ENCODE measurements around the gene MVP. TPM values are rescaled to one million over a fixed set of nuclear protein-coding genes. Genes with fewer than 3 reads are reported as not detected.

Gene MVP
- total RNA-seq, 1 donor from 2014 or later = 6.5 TPM

DNA sequence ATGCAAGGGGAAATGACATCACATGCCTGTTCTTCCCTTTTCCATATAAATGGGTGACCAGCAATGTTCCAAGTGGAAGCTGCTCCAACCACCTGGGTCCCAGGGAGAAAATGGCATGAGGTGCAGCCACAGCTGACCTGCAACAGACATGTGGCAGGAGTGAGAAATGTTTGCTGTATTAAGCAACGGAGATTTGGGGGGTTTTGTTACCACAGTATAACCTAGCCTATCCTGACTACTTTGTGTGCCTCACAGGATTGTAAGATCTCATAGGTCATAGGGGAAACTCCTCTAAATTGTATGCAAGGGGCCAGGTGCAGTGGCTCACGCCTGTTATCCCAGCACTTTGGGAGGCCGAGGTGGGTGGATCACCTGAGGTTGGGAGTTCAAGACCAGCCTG is 30.7 kb downstream of the MVP start:
- Mint-ChIP-seq H3K27ac (no peak overlapping the region), H3K27me3 (no peaks in the 10 kb centered on the region), H3K4me3 (ENCODE audit: low read depth) (no peak overlapping the region), H3K36me3 (ENCODE audit: insufficient read depth) (no peaks in the 10 kb centered on the region), H3K9me3 (ENCODE audit: low read depth) (no peaks in the 10 kb centered on the region), H3K4me1 (ENCODE audit: low read depth) (peaks cover 5% of the 10 kb centered on the region)
- TF ChIP-seq, protein P1, sequence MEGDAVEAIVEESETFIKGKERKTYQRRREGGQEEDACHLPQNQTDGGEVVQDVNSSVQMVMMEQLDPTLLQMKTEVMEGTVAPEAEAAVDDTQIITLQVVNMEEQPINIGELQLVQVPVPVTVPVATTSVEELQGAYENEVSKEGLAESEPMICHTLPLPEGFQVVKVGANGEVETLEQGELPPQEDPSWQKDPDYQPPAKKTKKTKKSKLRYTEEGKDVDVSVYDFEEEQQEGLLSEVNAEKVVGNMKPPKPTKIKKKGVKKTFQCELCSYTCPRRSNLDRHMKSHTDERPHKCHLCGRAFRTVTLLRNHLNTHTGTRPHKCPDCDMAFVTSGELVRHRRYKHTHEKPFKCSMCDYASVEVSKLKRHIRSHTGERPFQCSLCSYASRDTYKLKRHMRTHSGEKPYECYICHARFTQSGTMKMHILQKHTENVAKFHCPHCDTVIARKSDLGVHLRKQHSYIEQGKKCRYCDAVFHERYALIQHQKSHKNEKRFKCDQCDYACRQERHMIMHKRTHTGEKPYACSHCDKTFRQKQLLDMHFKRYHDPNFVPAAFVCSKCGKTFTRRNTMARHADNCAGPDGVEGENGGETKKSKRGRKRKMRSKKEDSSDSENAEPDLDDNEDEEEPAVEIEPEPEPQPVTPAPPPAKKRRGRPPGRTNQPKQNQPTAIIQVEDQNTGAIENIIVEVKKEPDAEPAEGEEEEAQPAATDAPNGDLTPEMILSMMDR (IDR thresholded peaks at IDR 0.05; ENCODE audit: unreplicated experiment) = no peak
- DNase-seq (ENCODE audit: low spot score, unreplicated experiment) = no peak

DNA sequence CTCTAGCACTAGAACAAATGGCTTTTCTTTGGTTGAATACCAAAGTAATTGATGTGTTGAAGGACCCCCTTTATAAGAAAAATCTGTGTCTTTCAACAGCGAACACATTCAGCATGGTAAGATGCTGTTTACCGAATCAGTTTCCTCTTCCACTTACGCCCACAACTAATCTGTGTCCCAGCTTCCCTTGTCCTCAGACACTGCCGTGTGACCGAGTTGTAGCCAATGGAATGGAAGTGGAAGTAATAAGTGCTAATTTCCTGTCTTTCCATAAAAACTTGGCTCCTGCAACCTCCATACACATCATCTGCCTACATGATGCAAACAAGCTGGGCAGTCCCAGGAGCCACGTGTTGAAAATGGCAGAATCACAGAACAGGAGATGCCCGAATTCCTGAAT is 32.4 kb downstream of the MVP start:
- Mint-ChIP-seq H3K36me3 (ENCODE audit: insufficient read depth) (no peaks in the 10 kb centered on the region), H3K9me3 (ENCODE audit: low read depth) (no peaks in the 10 kb centered on the region), H3K27ac (no peak overlapping the region), H3K4me3 (ENCODE audit: low read depth) (no peak overlapping the region), H3K27me3 (no peaks in the 10 kb centered on the region), H3K4me1 (ENCODE audit: low read depth) (peaks cover 5% of the 10 kb centered on the region)
- DNase-seq (ENCODE audit: low spot score, unreplicated experiment) = no peak
- TF ChIP-seq, protein P1 (IDR thresholded peaks at IDR 0.05; ENCODE audit: unreplicated experiment) = no peak

DNA sequence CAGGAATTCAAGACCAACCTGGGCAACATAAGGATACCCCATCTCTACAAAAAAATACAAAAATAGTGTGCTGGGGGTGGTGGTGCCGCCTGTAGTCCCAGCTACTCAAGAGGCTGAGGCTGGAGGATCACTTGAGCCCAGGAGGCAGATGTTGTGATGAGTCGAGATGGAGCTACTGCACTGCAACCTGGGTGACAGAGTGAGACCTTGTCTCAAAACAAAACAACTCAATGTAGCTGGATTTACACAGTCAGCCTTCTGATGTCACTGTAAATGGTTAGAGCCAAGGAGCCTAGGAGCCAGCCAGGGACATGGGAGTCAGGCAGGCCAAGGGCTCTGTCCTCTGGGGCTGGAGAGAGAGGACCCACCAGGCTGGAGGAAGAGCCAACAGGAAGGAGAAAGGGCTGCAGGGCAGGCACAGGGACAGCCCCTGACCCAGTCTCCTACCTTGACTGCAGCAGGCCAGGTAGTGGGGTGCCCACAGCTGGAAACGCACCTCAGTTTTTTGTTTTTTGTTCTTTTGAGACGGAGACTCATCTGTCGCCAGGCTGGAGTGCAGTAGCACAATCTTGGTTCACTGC is 34.3 kb downstream of the MVP start:
- TF ChIP-seq, protein P1 (IDR thresholded peaks at IDR 0.05; ENCODE audit: unreplicated experiment) = no peak
- Mint-ChIP-seq H3K27ac (peak overlapping the region; percentile 29), H3K36me3 (ENCODE audit: insufficient read depth) (peaks cover 7% of the 10 kb centered on the region), H3K9me3 (ENCODE audit: low read depth) (no peaks in the 10 kb centered on the region), H3K27me3 (no peaks in the 10 kb centered on the region), H3K4me1 (ENCODE audit: low read depth) (peaks cover 2% of the 10 kb centered on the region), H3K4me3 (ENCODE audit: low read depth) (no peak overlapping the region)
- DNase-seq (ENCODE audit: low spot score, unreplicated experiment) = no peak

DNA sequence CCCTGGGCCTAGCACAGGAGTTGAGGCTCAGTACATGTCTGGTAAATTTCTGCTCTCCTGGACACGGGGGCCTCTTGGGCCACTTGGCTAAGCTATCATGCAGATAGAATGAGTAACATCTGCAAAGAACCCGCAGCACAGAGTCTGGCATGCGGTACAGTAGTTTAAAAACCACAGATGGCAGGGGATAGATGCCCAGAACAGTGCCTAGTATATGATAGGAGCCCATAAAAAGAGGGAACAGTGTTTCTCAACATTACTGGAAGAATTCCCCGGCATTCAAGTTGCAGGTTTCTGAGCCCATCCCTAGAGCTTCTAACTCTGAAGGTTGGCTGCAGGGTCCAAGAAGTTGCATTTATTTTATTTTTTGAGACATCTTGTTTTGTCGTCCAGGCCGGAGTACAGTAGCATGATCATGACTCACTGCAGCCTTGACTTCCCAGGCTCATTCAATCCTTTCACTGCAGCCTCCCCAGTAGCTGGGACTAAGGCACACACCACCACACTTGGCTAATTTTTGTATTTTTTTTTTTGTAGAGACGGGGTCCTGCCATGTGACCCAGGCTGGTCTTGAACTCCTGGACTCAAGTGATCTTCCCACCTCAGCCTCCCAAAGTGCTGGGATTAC is 37.0 kb downstream of the MVP start:
- H3K27me3 Mint-ChIP-seq = no peaks in the 10 kb centered on the region
- H3K4me1 Mint-ChIP-seq (ENCODE audit: low read depth) = peaks cover 7% of the 10 kb centered on the region
- TF ChIP-seq, protein P1 (IDR thresholded peaks at IDR 0.05; ENCODE audit: unreplicated experiment) = no peak
- no peak for DNase-seq (ENCODE audit: low spot score, unreplicated experiment)
- no peaks in the 10 kb centered on the region for H3K9me3 Mint-ChIP-seq (ENCODE audit: low read depth)
- H3K36me3 Mint-ChIP-seq (ENCODE audit: insufficient read depth) = peaks cover 10% of the 10 kb centered on the region
- H3K4me3 Mint-ChIP-seq (ENCODE audit: low read depth) = no peak overlapping the region
- no peak overlapping the region for H3K27ac Mint-ChIP-seq

DNA sequence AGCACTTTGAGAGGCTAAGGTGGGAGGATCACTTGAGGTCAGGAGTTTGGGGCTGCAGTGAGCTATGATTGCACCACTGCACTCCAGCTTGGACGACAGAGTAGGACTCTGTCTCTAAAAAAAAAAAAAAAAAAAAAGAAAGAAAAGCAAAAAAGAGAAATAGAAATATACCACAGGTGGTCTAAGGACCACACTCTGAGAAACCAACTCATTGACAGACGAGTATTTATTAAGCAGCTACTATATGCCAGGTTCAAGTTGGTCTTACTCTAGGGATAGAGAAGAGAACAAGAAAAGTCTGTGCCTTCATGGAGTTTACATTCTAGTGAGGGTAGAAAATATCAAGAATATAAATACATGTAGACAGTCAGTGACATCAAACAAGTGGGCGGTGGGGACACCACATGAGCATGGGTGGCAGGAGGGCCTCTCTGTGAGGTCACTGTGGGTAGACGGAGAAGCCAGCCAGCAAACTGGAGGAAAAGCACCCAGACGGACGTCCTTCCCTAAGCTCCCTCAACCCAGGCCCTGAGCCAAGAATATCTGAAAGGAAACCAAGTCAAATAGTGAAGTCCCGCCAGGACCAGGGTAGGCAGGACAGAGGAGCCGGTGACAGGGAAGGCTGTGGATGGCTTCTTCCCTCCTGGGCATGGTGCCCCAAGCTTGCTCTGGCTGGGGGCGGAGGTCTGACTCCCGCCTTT is 38.0 kb downstream of the MVP start:
- TF ChIP-seq, protein P1 (IDR thresholded peaks at IDR 0.05; ENCODE audit: unreplicated experiment) = no peak
- H3K27ac Mint-ChIP-seq = no peak overlapping the region

More for the DNA sequence above, 38.0 kb downstream of the MVP start:
- peaks cover 9% of the 10 kb centered on the region for H3K4me1 Mint-ChIP-seq (ENCODE audit: low read depth)
- peaks cover 10% of the 10 kb centered on the region for H3K36me3 Mint-ChIP-seq (ENCODE audit: insufficient read depth)
- no peak overlapping the region for H3K4me3 Mint-ChIP-seq (ENCODE audit: low read depth)
- no peak for DNase-seq (ENCODE audit: low spot score, unreplicated experiment)
- H3K27me3 Mint-ChIP-seq = no peaks in the 10 kb centered on the region
- H3K9me3 Mint-ChIP-seq (ENCODE audit: low read depth) = no peaks in the 10 kb centered on the region
